HEK293 (cell line): ENCODE data around the gene KANSL3.

ENCODE experiments used
- CTCF ChIA-PET: fragments of 350-600 bp; formaldehyde crosslinking; extraction: SDS; loops from one replicate; lab custom pipeline; 2021; ENCODE audit warnings: antibody characterized with exemption; lab: Yijun Ruan, JAX
- POLR2A ChIA-PET: fragments of 300-600 bp; formaldehyde crosslinking; extraction: SDS; loops from one replicate; lab custom pipeline; 2020; ENCODE audit warnings: antibody characterized with exemption, inconsistent platforms; lab: Yijun Ruan, JAX
- H3K27ac ChIP-seq: fragments of 200-500 bp; sonication (Bioruptor generic); 2 replicates; pipeline ENCODE4 v1.5.1; 2014; ENCODE audit warnings: low read depth, low read length, control low read depth, inconsistent platforms; ENCODE audit errors: extremely low read depth
- H3K36me3 ChIP-seq, 2 experiments: fragments of 200-500 bp in 1 of 2; sonication (Bioruptor generic) in 1 of 2; 1 replicate in 1 of 2; 2 replicates in 1 of 2; pipeline ENCODE4 v1.5.1; 2014 to 2017; ENCODE audit warnings: inconsistent platforms in 2 of 2, low read length in 2 of 2; ENCODE audit not compliant: control insufficient read depth in 2 of 2, insufficient read depth in 1 of 2
- H3K4me1 ChIP-seq: fragments of 200-500 bp; sonication (Bioruptor generic); 2 replicates; pipeline ENCODE4 v1.5.1; 2014; ENCODE audit warnings: mild to moderate bottlenecking, low read length, inconsistent platforms; ENCODE audit not compliant: control insufficient read depth, insufficient read depth
- H3K4me3 ChIP-seq: 2 replicates; pipeline ENCODE4 v1.5.1; 2011; ENCODE audit warnings: low read depth, mild to moderate bottlenecking, control low read depth, low read length, moderate library complexity
- H3K9me3 ChIP-seq: fragments of 200-500 bp; sonication (Bioruptor generic); 2 replicates; pipeline ENCODE4 v1.5.1; 2014; ENCODE audit warnings: low read depth, low read length, inconsistent platforms; ENCODE audit not compliant: control insufficient read depth, insufficient read depth
- HOXD13 ChIP-seq: sonication (generic); formaldehyde crosslinking; IDR thresholded peaks from 2 replicates; pipeline ENCODE4 v1.8.0; 2022; ENCODE audit warnings: missing genetic modification reagents, borderline replicate concordance
- REST ChIP-seq: fragments of 450-650 bp; formaldehyde crosslinking; IDR thresholded peaks from 2 replicates; pipeline ENCODE4 v1.5.1; 2016; ENCODE audit warnings: missing biosample characterization, missing genetic modification characterization
- ZBTB10 ChIP-seq: fragments of 450-650 bp; formaldehyde crosslinking; IDR thresholded peaks from 2 replicates; pipeline ENCODE4 v1.5.1; 2016; ENCODE audit warnings: missing biosample characterization, missing genetic modification characterization
- ZBTB8A ChIP-seq: fragments of 450-650 bp; formaldehyde crosslinking; IDR thresholded peaks from 2 replicates; pipeline ENCODE4 v1.5.1; 2016; ENCODE audit warnings: missing biosample characterization, missing genetic modification characterization
- ZEB2 ChIP-seq: fragments of 450-650 bp; formaldehyde crosslinking; IDR thresholded peaks from 2 replicates; pipeline ENCODE4 v1.5.1; 2016; ENCODE audit warnings: missing biosample characterization, missing genetic modification characterization
- ZNF146 ChIP-seq: fragments of 450-650 bp; formaldehyde crosslinking; IDR thresholded peaks from 2 replicates; pipeline ENCODE4 v1.5.1; 2016; ENCODE audit warnings: missing biosample characterization, missing genetic modification characterization
- ZNF169 ChIP-seq: fragments of 450-650 bp; formaldehyde crosslinking; IDR thresholded peaks from 2 replicates; pipeline ENCODE4 v1.5.1; 2016; ENCODE audit warnings: missing biosample characterization, missing genetic modification characterization
- ZNF223 ChIP-seq: fragments of 450-650 bp; formaldehyde crosslinking; IDR thresholded peaks from 2 replicates; pipeline ENCODE4 v1.5.1; 2016; ENCODE audit warnings: missing biosample characterization, missing genetic modification characterization
- ZNF248 ChIP-seq: fragments of 450-650 bp; formaldehyde crosslinking; IDR thresholded peaks from 2 replicates; pipeline ENCODE4 v1.5.1; 2017; ENCODE audit warnings: missing biosample characterization, missing genetic modification characterization
- ZNF354C ChIP-seq: fragments of 450-650 bp; formaldehyde crosslinking; IDR thresholded peaks from 2 replicates; pipeline ENCODE4 v1.5.1; 2016; ENCODE audit warnings: missing biosample characterization, missing genetic modification characterization, low read depth, borderline replicate concordance
- ZNF423 ChIP-seq: fragments of 450-650 bp; formaldehyde crosslinking; IDR thresholded peaks from 2 replicates; pipeline ENCODE4 v1.5.1; 2016; ENCODE audit warnings: missing biosample characterization, missing genetic modification characterization
- ZNF449 ChIP-seq: fragments of 450-650 bp; formaldehyde crosslinking; IDR thresholded peaks from 2 replicates; pipeline ENCODE4 v1.5.1; 2017; ENCODE audit warnings: missing biosample characterization, mild to moderate bottlenecking, missing genetic modification characterization, moderate library complexity
- ZNF580 ChIP-seq: fragments of 450-650 bp; formaldehyde crosslinking; IDR thresholded peaks from 2 replicates; pipeline ENCODE4 v1.5.1; 2016; ENCODE audit warnings: missing biosample characterization, missing genetic modification characterization
- ZNF610 ChIP-seq: fragments of 450-650 bp; formaldehyde crosslinking; IDR thresholded peaks from 2 replicates; pipeline ENCODE4 v1.5.1; 2016; ENCODE audit warnings: missing biosample characterization, missing genetic modification characterization, borderline replicate concordance
- ZNF747 ChIP-seq: fragments of 450-650 bp; formaldehyde crosslinking; IDR thresholded peaks from 2 replicates; pipeline ENCODE4 v1.5.1; 2016; ENCODE audit warnings: missing biosample characterization, missing genetic modification characterization
- ZNF830 ChIP-seq: fragments of 450-650 bp; IDR thresholded peaks from 2 replicates; pipeline ENCODE4 v1.5.0; 2018; ENCODE audit warnings: missing biosample characterization, missing genetic modification characterization, low read depth, mild to moderate bottlenecking, moderate library complexity
- ZSCAN5A ChIP-seq: fragments of 450-650 bp; formaldehyde crosslinking; IDR thresholded peaks from 2 replicates; pipeline ENCODE4 v1.5.1; 2016; ENCODE audit warnings: missing biosample characterization, missing genetic modification characterization
- TF ChIP-seq, protein P1 (sequence below): fragments of 450-650 bp; formaldehyde crosslinking; IDR thresholded peaks from 2 replicates; pipeline ENCODE4 v1.5.1; 2016; ENCODE audit warnings: missing biosample characterization, missing genetic modification characterization
- TF ChIP-seq, protein P2 (sequence below): fragments of 450-650 bp; formaldehyde crosslinking; IDR thresholded peaks from 2 replicates; pipeline ENCODE4 v1.5.1; 2016; ENCODE audit warnings: missing biosample characterization, missing genetic modification characterization, low read depth

KANSL3 gene

GRCh38 chr2:96591494-96591893 is 46.6 kb downstream of the KANSL3 start:
- peaks cover 29 to 59% of the 10 kb centered on the region in 2 experiments for H3K36me3 ChIP-seq
- no peaks in the 10 kb centered on the region for H3K9me3 ChIP-seq
- H3K4me3 ChIP-seq, result no peak overlapping the region
- H3K4me1 ChIP-seq, result peaks cover 2% of the 10 kb centered on the region; the same call in 1 of the 2 replicates
- POLR2A ChIA-PET, result interaction anchor here (0.6 kb wide), 1 partner anchor 174 kb away, joined by 4 read pairs; no protein-coding TSS in a partner anchor
- TF ChIP-seq ZBTB10 (tag by site-specific recombination) (no peak), ZNF580 (tag by site-specific recombination) (no peak), ZNF610 (no peak)
- H3K27ac ChIP-seq, result no peak overlapping the region
- CTCF ChIA-PET, result no interaction called here

- H3K36me3 ChIP-seq, result peaks cover 25 to 55% of the 10 kb centered on the region in 2 experiments
- H3K27ac ChIP-seq, result no peak overlapping the region
- TF ChIP-seq ZNF830 (tag by site-specific recombination), result no peak
- TF ChIP-seq, protein P1, sequence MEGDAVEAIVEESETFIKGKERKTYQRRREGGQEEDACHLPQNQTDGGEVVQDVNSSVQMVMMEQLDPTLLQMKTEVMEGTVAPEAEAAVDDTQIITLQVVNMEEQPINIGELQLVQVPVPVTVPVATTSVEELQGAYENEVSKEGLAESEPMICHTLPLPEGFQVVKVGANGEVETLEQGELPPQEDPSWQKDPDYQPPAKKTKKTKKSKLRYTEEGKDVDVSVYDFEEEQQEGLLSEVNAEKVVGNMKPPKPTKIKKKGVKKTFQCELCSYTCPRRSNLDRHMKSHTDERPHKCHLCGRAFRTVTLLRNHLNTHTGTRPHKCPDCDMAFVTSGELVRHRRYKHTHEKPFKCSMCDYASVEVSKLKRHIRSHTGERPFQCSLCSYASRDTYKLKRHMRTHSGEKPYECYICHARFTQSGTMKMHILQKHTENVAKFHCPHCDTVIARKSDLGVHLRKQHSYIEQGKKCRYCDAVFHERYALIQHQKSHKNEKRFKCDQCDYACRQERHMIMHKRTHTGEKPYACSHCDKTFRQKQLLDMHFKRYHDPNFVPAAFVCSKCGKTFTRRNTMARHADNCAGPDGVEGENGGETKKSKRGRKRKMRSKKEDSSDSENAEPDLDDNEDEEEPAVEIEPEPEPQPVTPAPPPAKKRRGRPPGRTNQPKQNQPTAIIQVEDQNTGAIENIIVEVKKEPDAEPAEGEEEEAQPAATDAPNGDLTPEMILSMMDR (tag by site-specific recombination), result no peak
- TF ChIP-seq ZNF146, result no peak
- TF ChIP-seq REST (tag by site-specific recombination), result no peak
- TF ChIP-seq ZNF747 (tag by site-specific recombination), result no peak
- no peak for TF ChIP-seq ZNF423 (tag by site-specific recombination)
- no peak for TF ChIP-seq ZNF169 (tag by site-specific recombination)
- no peak for TF ChIP-seq ZNF449 (tag by site-specific recombination)
- no peak for TF ChIP-seq HOXD13 (CRISPR knock-in tag)
- no peak for TF ChIP-seq ZSCAN5A (tag by site-specific recombination)
- TF ChIP-seq, protein P2, sequence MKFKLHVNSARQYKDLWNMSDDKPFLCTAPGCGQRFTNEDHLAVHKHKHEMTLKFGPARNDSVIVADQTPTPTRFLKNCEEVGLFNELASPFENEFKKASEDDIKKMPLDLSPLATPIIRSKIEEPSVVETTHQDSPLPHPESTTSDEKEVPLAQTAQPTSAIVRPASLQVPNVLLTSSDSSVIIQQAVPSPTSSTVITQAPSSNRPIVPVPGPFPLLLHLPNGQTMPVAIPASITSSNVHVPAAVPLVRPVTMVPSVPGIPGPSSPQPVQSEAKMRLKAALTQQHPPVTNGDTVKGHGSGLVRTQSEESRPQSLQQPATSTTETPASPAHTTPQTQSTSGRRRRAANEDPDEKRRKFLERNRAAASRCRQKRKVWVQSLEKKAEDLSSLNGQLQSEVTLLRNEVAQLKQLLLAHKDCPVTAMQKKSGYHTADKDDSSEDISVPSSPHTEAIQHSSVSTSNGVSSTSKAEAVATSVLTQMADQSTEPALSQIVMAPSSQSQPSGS (tag by site-specific recombination), result no peak
- TF ChIP-seq ZBTB8A, result no peak
- no peak for TF ChIP-seq ZEB2 (tag by site-specific recombination)
- no peak for TF ChIP-seq ZNF223
- TF ChIP-seq ZNF248 (tag by site-specific recombination), result no peak
- TF ChIP-seq ZNF354C (tag by site-specific recombination), result no peak
- H3K4me1 ChIP-seq, result peaks cover 2% of the 10 kb centered on the region; the same call in 1 of the 2 replicates
- no peak overlapping the region for H3K4me3 ChIP-seq
- ChIA-PET CTCF (no interaction called here), POLR2A (no interaction called here)
- no peaks in the 10 kb centered on the region for H3K9me3 ChIP-seq
These were observed 47.1 kb downstream of the KANSL3 start for GRCh38 chr2:96591054-96591453.
